ENCODE results near the gene GANC.

Gene GANC

GRCh38 chr15:42344763-42345162 lies 71.8 kb downstream of the GANC start:
- DNase-seq (ENCODE audit: low read depth in 3 of 3), result no peak

- DNase-seq (ENCODE audit: low read depth in 3 of 3), result no peak
Observed at GRCh38 chr15:42345504-42345903, 72.5 kb downstream of the GANC start.

- no peak for DNase-seq (ENCODE audit: low read depth in 3 of 3)
Observed at GRCh38 chr15:42348083-42348482, 75.1 kb downstream of the GANC start.

GRCh38 chr15:42349186-42349585 lies 76.2 kb downstream of the GANC start:
- DNase-seq (ENCODE audit: low read depth in 3 of 3), result no peak

- no peak for DNase-seq (ENCODE audit: low read depth in 3 of 3)
Observed at GRCh38 chr15:42352401-42352800, 79.4 kb downstream of the GANC start.

- DNase-seq (ENCODE audit: low read depth in 3 of 3), result no peak
Observed at GRCh38 chr15:42353061-42353460, 80.1 kb downstream of the GANC start.

GRCh38 chr15:42354824-42355223 lies 81.8 kb downstream of the GANC start:
- no peak for DNase-seq (ENCODE audit: low read depth in 3 of 3)

- no peak for DNase-seq (ENCODE audit: low read depth in 3 of 3)
Observed at GRCh38 chr15:42355291-42355690, 82.3 kb downstream of the GANC start.

- no peak for DNase-seq (ENCODE audit: low read depth in 3 of 3)
Observed at GRCh38 chr15:42356851-42357250, 83.8 kb downstream of the GANC start.

GRCh38 chr15:42358141-42358540 lies 85.1 kb downstream of the GANC start:
- no peak for DNase-seq (ENCODE audit: low read depth in 3 of 3)

- DNase-seq (ENCODE audit: low read depth in 3 of 3), result no peak
Observed at GRCh38 chr15:42359249-42359648, 86.2 kb downstream of the GANC start, which contains the start of gene CAPN3. Gene CAPN3, plus strand, starts transcription at chr15:42359501. Its CDS starts 305 bp downstream, at chr15:42359806.

GRCh38 chr15:42359985-42360384 lies 87.0 kb downstream of the GANC start:
- no peak for DNase-seq (ENCODE audit: low read depth in 3 of 3)

- no peak for DNase-seq (ENCODE audit: low read depth in 3 of 3)
Observed at GRCh38 chr15:42360535-42361112, 87.6 kb downstream of the GANC start.

GRCh38 chr15:42363487-42363886 lies 90.5 kb downstream of the GANC start:
- no peak for DNase-seq (ENCODE audit: low read depth in 3 of 3)

- DNase-seq (ENCODE audit: low read depth in 3 of 3), result no peak
Observed at GRCh38 chr15:42363942-42364341, 90.9 kb downstream of the GANC start.

GRCh38 chr15:42364529-42364928 lies 91.5 kb downstream of the GANC start:
- no peak for DNase-seq (ENCODE audit: low read depth in 3 of 3)

GRCh38 chr15:42365921-42366550 lies 93.0 kb downstream of the GANC start:
- DNase-seq (ENCODE audit: low read depth in 3 of 3), result no peak

- no peak for DNase-seq (ENCODE audit: low read depth in 3 of 3)
Observed at GRCh38 chr15:42367041-42367440, 94.0 kb downstream of the GANC start.

- DNase-seq (ENCODE audit: low read depth in 3 of 3), result no peak
Observed at GRCh38 chr15:42368096-42368495, 95.1 kb downstream of the GANC start.

- DNase-seq (ENCODE audit: low read depth in 3 of 3), result no peak
Observed at GRCh38 chr15:42371096-42371495, 98.1 kb downstream of the GANC start.

GRCh38 chr15:42373274-42373673 lies 100.3 kb downstream of the GANC start:
- DNase-seq (ENCODE audit: low read depth in 3 of 3), result no peak

GRCh38 chr15:42373936-42374335 lies 100.9 kb downstream of the GANC start:
- DNase-seq (ENCODE audit: low read depth in 3 of 3), result no peak

- DNase-seq (ENCODE audit: low read depth in 3 of 3), result no peak
Observed at GRCh38 chr15:42374810-42375209, 101.8 kb downstream of the GANC start.

- no peak for DNase-seq (ENCODE audit: low read depth in 3 of 3)
Observed at GRCh38 chr15:42375252-42375651, 102.3 kb downstream of the GANC start.

Data from stimulated activated CD4-positive, alpha-beta T cell treated with anti-CD3 and anti-CD28 coated beads, TNF-alpha, amount 100 ng/mL, for 48 hours (primary cell).